Neuronal stem cell (in vitro differentiated cells): ENCODE data around the gene PLIN3.

Source experiments
- DNase-seq: peaks from one replicate; pipeline ENCODE4 v3.0.0-alpha.2; 2013; ENCODE audit warnings: low spot score
- H2AFZ ChIP-seq: one replicate; pipeline ENCODE4 v1.6.1; 2013; ENCODE audit warnings: mild to moderate bottlenecking, low read length, inconsistent platforms
- H2AK5ac ChIP-seq: 2 replicates; pipeline ENCODE4 v1.6.1; 2013; ENCODE audit warnings: low read depth, mild to moderate bottlenecking, inconsistent platforms, low read length, moderate library complexity, mixed read lengths
- H2BK120ac ChIP-seq: 2 replicates; pipeline ENCODE4 v1.6.1; 2013; ENCODE audit warnings: low read depth, mild to moderate bottlenecking, inconsistent platforms, low read length, moderate library complexity, mixed read lengths
- H2BK12ac ChIP-seq: one replicate; pipeline ENCODE4 v1.6.1; 2013; ENCODE audit warnings: low read length, inconsistent platforms
- H2BK15ac ChIP-seq: 2 replicates; pipeline ENCODE4 v1.6.1; 2013; ENCODE audit warnings: mild to moderate bottlenecking, low read length, inconsistent platforms, mixed read lengths
- H2BK5ac ChIP-seq: one replicate; pipeline ENCODE4 v1.6.1; 2013; ENCODE audit warnings: inconsistent platforms, mild to moderate bottlenecking, low read length, moderate library complexity
- H3K14ac ChIP-seq: one replicate; pipeline ENCODE4 v1.6.1; 2013; ENCODE audit warnings: low read length, inconsistent platforms
- H3K18ac ChIP-seq: 2 replicates; pipeline ENCODE4 v1.6.1; 2013; ENCODE audit warnings: low read length, inconsistent platforms
- H3K23ac ChIP-seq: 2 replicates; pipeline ENCODE4 v1.6.1; 2013; ENCODE audit warnings: low read depth, mild to moderate bottlenecking, mixed read lengths, low read length, inconsistent platforms; ENCODE audit not compliant: poor library complexity
- H3K27ac ChIP-seq: replicated peaks from 3 replicates; pipeline ENCODE4 v1.5.1; 2013; ENCODE audit warnings: low read length, inconsistent platforms
- H3K27me3 ChIP-seq, 3 experiments: 2 replicates each; pipeline ENCODE4 v1.6.1; 2013; ENCODE audit warnings: low read length in 3 of 3, mild to moderate bottlenecking in 2 of 3, inconsistent platforms in 1 of 3, low read depth in 1 of 3, mixed read lengths in 1 of 3, moderate library complexity in 1 of 3; ENCODE audit not compliant: control insufficient read depth in 3 of 3, insufficient read depth in 3 of 3
- H3K36me3 ChIP-seq, 2 donors: replicated peaks in 1 of 2; 2 replicates each; pipeline ENCODE4 v1.6.1; 2013; ENCODE audit warnings: low read length in 2 of 2; ENCODE audit not compliant: control insufficient read depth in 2 of 2, insufficient read depth in 2 of 2
- H3K4ac ChIP-seq: 2 replicates; pipeline ENCODE4 v1.6.1; 2013; ENCODE audit warnings: inconsistent platforms, mild to moderate bottlenecking, low read length, moderate library complexity
- H3K4me1 ChIP-seq, 2 donors: 1 replicate in 1 of 2; 2 replicates in 1 of 2; pipeline ENCODE4 v1.6.1; 2013; ENCODE audit warnings: low read length in 2 of 2, low read depth in 1 of 2; ENCODE audit not compliant: control insufficient read depth in 2 of 2, insufficient read depth in 1 of 2
- H3K4me2 ChIP-seq: one replicate; pipeline ENCODE4 v1.6.1; 2013; ENCODE audit warnings: mild to moderate bottlenecking, low read length, inconsistent platforms; ENCODE audit not compliant: insufficient read depth, poor library complexity, severe bottlenecking
- H3K4me3 ChIP-seq, 2 donors: 2 replicates each; pipeline ENCODE4 v1.5.1; 2013; ENCODE audit warnings: low read length in 2 of 2, mild to moderate bottlenecking in 2 of 2, inconsistent platforms in 1 of 2, moderate library complexity in 1 of 2
- H3K79me1 ChIP-seq: one replicate; pipeline ENCODE4 v1.6.1; 2013; ENCODE audit warnings: low read depth, mild to moderate bottlenecking, inconsistent platforms, low read length, moderate library complexity
- H3K9ac ChIP-seq: one replicate; pipeline ENCODE4 v1.6.1; 2013; ENCODE audit warnings: mild to moderate bottlenecking, low read depth, low read length, inconsistent platforms; ENCODE audit not compliant: poor library complexity
- H3K9me3 ChIP-seq, 2 donors: replicated peaks in 1 of 2; 2 replicates each; pipeline versions ENCODE3 to v1.6.1; 2013; ENCODE audit warnings: low read length in 2 of 2, mild to moderate bottlenecking in 2 of 2, inconsistent platforms in 1 of 2, low read depth in 1 of 2, mixed read lengths in 1 of 2, moderate library complexity in 1 of 2; ENCODE audit not compliant: control insufficient read depth in 2 of 2, insufficient read depth in 1 of 2
- H4K8ac ChIP-seq: one replicate; pipeline ENCODE4 v1.6.1; 2013; ENCODE audit warnings: low read depth, mild to moderate bottlenecking, inconsistent platforms, low read length, moderate library complexity
- H4K91ac ChIP-seq: one replicate; pipeline ENCODE4 v1.6.1; 2013; ENCODE audit warnings: low read length, low read depth, mild to moderate bottlenecking, inconsistent platforms; ENCODE audit not compliant: poor library complexity
- WGBS, 2 donors: extraction: QIAGEN DNeasy Blood & Tissue Kit; methylation state at CpG; one replicate each; pipeline ENCODE4 v1.1.7; 2013; ENCODE audit warnings: missing lambda C conversion rate in 2 of 2, mixed read lengths in 1 of 2; ENCODE audit not compliant: insufficient read length in 2 of 2, insufficient replicate concordance in 1 of 2; ENCODE audit errors: extremely low coverage in 2 of 2; 5-methylcytosine and 5-hydroxymethylcytosine counted together

PLIN3 gene

DNA sequence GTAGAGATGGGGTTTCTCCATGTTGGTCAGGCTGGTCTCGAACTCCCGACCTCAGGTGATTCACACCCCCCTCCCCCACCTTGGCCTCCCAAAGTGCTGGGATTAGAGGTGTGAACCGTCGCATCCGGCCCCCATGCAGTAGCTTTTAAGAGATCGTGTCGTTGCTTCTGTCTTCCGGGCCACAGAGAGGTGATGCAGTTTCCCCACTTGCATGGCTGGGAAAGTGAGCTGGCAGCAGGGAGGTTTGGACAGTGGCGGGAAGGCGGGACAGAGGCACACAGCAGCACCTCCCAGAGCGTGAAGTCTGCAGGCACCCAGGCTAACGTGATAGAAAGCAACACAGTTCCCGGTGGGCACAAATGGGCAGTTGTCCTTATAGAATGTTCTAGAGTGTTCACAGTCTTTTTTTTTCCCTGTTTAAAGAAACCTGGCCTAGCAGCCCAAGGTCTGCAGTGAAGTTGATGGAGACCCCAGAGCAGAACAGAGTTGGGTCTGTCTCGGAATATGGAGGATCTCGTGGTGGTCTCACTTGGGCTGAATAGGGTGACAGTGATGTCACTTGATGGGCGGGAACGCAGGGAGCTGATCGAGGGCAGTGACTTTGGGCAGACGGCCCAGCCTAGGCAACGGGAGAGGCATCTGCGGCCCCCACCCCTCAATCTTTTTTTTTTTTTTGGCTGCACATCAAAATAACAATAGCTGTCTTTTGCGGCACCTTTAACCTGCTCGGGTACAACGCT lies 46.7 kb upstream of the PLIN3 start:
- Histone ChIP-seq H3K27ac (no peak overlapping the region), H3K9me3 (no peaks in the 10 kb centered on the region), H3K79me1 (peaks cover 10% of the 10 kb centered on the region), H2BK15ac (no peak overlapping the region), H3K9ac (peak overlapping the region; percentile 7), H3K4me3 (no peak overlapping the region), H2AFZ (no peak overlapping the region), H2AK5ac (no peak overlapping the region), H3K4ac (no peak overlapping the region), H2BK5ac (no peak overlapping the region), H4K8ac (no peak overlapping the region), H3K23ac (no peak overlapping the region), H3K4me2 (no peak overlapping the region), H3K27me3 (no peaks in the 10 kb centered on the region), H3K18ac (no peak overlapping the region), H3K4me1 (peaks cover 11 to 12% of the 10 kb centered on the region in 2 donors), H3K36me3 (peaks cover 39 to 76% of the 10 kb centered on the region in 2 donors), H3K14ac (no peak overlapping the region), H2BK12ac (no peak overlapping the region), H4K91ac (no peak overlapping the region), H2BK120ac (no peak overlapping the region)
- no CpG with 5 or more reads among the region's 24 CpGs for WGBS, 2 donors
- DNase-seq: no peak

DNA sequence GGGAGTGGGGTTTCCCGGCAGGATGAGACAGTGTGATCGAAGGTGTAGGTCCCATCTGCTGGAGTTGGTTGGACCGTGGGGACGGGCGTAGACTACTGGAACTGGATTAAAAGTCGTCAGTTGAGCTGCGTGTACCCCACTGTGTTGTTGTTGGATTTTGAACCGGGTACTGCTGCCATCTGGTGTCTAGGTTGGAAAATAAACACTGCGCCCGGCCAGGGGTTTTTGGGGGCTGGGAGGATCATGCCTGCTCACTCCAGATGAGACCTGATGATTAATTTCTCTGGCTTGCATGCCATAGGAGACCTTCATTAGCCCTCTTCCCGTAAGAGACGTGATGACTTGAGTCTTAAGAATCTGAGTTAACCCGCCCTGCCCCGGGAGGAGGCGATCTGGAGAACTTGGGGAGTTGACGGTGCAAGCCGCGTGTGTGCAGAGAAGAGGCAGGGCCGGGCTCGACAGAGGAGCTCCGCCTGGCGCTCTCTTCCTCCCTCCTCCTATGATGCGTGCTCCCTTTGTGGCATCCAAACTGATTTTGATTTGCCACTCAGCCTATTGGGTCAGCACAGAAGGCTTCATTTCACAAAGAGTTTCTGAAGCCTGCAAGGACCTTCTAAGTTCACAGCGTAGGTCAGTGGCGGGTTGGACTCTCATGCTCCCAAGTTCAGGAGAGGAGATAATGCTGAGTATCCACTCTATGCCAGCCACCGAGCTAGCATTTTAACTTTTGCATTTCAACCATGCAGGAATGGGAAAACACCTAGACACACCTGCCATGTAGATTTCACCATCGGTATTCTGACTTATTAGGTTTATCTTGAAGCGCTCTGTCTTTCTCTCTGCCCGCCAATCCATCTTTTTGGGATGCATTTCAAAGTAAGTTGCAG lies 44.6 kb upstream of the PLIN3 start:
- Histone ChIP-seq H2BK120ac (no peak overlapping the region), H2BK12ac (no peak overlapping the region), H3K14ac (no peak overlapping the region), H3K9ac (no peak overlapping the region), H3K9me3 (no peaks in the 10 kb centered on the region), H2AK5ac (no peak overlapping the region), H4K8ac (no peak overlapping the region), H3K27ac (no peak overlapping the region), H2AFZ (peak overlapping the region; percentile 97), H3K79me1 (peaks cover 10% of the 10 kb centered on the region), H2BK5ac (no peak overlapping the region), H3K4me2 (peak overlapping the region; percentile 40), H3K4ac (no peak overlapping the region), H3K4me3 (peak overlapping the region; percentile 52 to 77), H3K4me1 (peaks cover 17 to 18% of the 10 kb centered on the region in 2 donors), H2BK15ac (no peak overlapping the region), H3K36me3 (peaks cover 35 to 59% of the 10 kb centered on the region in 2 donors), H3K23ac (no peak overlapping the region), H3K27me3 (no peaks in the 10 kb centered on the region), H3K18ac (no peak overlapping the region), H4K91ac (no peak overlapping the region)
- WGBS, 2 donors: no CpG with 5 or more reads among the region's 29 CpGs
- DNase-seq: no peak

DNA sequence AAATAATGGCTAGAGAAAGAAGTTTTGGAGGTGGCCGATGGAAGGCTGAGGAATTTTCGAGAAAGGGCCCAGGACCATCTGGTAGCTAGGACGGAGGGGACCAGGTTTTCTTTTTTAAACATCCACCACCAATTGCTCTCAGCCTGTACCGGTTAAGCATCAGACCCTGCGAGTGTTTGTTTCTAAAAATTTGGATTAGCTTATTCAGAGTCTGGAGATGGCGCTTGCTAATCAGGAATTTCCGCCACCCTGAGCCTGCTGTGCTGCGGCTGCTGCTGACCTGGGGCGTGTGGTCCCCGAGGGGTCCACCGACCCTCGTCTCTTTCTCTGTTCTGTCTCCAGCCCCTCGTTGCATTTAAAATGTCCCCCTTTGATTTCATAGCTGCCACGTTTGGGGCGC lies 43.8 kb upstream of the PLIN3 start:
- Histone ChIP-seq H2BK5ac (no peak overlapping the region), H3K9me3 (no peaks in the 10 kb centered on the region), H3K14ac (no peak overlapping the region), H3K23ac (no peak overlapping the region), H3K18ac (no peak overlapping the region), H4K91ac (no peak overlapping the region), H2BK15ac (no peak overlapping the region), H2BK12ac (no peak overlapping the region), H3K4me3 (peak overlapping the region; percentile 52 to 77), H3K4ac (no peak overlapping the region), H3K4me2 (peak overlapping the region; percentile 85), H3K27ac (peak overlapping the region; percentile 69), H3K4me1 (peaks cover 17 to 18% of the 10 kb centered on the region in 2 donors), H3K27me3 (no peaks in the 10 kb centered on the region), H3K79me1 (peaks cover 7% of the 10 kb centered on the region), H4K8ac (no peak overlapping the region), H2AFZ (peak overlapping the region; percentile 97), H3K9ac (no peak overlapping the region), H2AK5ac (no peak overlapping the region), H2BK120ac (no peak overlapping the region), H3K36me3 (peaks cover 32 to 52% of the 10 kb centered on the region in 2 donors)
- WGBS, 2 donors: no CpG with 5 or more reads among the region's 15 CpGs
- DNase-seq: no peak
